Esophagus muscularis mucosa (tissue), 3 donors: Measurements from ENCODE around the gene PLA2G4D.

Source experiments
- CTCF ChIP-seq, 3 experiments: fragments of 200-600 bp in 2 of 3; fragments of 450-650 bp in 1 of 3; sonication (generic) in 2 of 3; IDR thresholded peaks; one replicate each; pipeline ENCODE4 v1.5.1; 2017 to 2019; ENCODE audit warnings: antibody characterized with exemption in 3 of 3, mild to moderate bottlenecking in 2 of 3, moderate library complexity in 1 of 3
- POLR2A ChIP-seq: fragments of 450-650 bp; IDR thresholded peaks from one replicate; pipeline ENCODE4 v1.6.1; 2017; ENCODE audit warnings: antibody characterized with exemption, moderate library complexity, mild to moderate bottlenecking, low read depth
- POLR2AphosphoS5 ChIP-seq, 2 donors: sonication (generic); formaldehyde crosslinking; IDR thresholded peaks; one replicate each; pipeline ENCODE4 v1.6.1; 2017; ENCODE audit warnings: antibody characterized with exemption in 2 of 2

GRCh38 chr15:42032376-42033213 lies 61.8 kb downstream of the PLA2G4D start:
- no peak for TF ChIP-seq CTCF (IDR thresholded peaks at IDR 0.05)
- TF ChIP-seq POLR2AphosphoS5 (IDR thresholded peaks at IDR 0.05): no peak
- no peak for TF ChIP-seq POLR2A
